ENCODE measurements around the gene ZSCAN16.
"Not testable (repeated sequence)": the region's sequence is repeated elsewhere in the genome, so short reads cannot be mapped to it uniquely, and the experiment has no call there.

ZSCAN16 gene

GRCh38 chr6:28089054-28089453 is 35.4 kb upstream of the ZSCAN16 start:
- TF ChIP-seq CTCF (IDR thresholded peaks at IDR 0.05; ENCODE audit: low read length) (no peak), EZH2 (optimal IDR thresholded peaks at IDR 0.05; ENCODE audit: low read depth, low read length) (no peak), EZH2phosphoT487 (IDR thresholded peaks at IDR 0.05; ENCODE audit: low read length) (no peak)
- no peaks in the 10 kb centered on the region for H3K9me3 ChIP-seq (replicated peaks; ENCODE audit: insufficient read depth, low read length)
- no peak for DNase-seq
- H2AFZ ChIP-seq (ENCODE audit: low read length), result no peak overlapping the region
- H3K9ac ChIP-seq (ENCODE audit: low read length), result no peak overlapping the region
- no peaks in the 10 kb centered on the region for H3K9me2 ChIP-seq (replicated peaks; ENCODE audit: insufficient read depth, low read length)
- no peaks in the 10 kb centered on the region for H3F3A ChIP-seq (ENCODE audit: insufficient read depth, low read length)
- H3K4me2 ChIP-seq (ENCODE audit: low read depth, low read length), result no peak overlapping the region
- no peak overlapping the region for H3K4me3 ChIP-seq (ENCODE audit: low read length)
- no peaks in the 10 kb centered on the region for H4K20me1 ChIP-seq (ENCODE audit: insufficient read depth, low read length)
- no peaks in the 10 kb centered on the region for H3K79me2 ChIP-seq (ENCODE audit: low read length)
- peaks cover 32% of the 10 kb centered on the region for H3K36me3 ChIP-seq (replicated peaks; ENCODE audit: insufficient read depth, low read length)
- no peak overlapping the region for H3K27ac ChIP-seq (ENCODE audit: low read length)
- no peaks in the 10 kb centered on the region for H3K4me1 ChIP-seq (ENCODE audit: low read length)
- H3K27me3 ChIP-seq (replicated peaks; ENCODE audit: insufficient read depth, low read length), result no peaks in the 10 kb centered on the region

GRCh38 chr6:28090917-28091586 is 33.4 kb upstream of the ZSCAN16 start:
- H3K9me2 ChIP-seq (replicated peaks; ENCODE audit: insufficient read depth, low read length), result no peaks in the 10 kb centered on the region
- H3K36me3 ChIP-seq (replicated peaks; ENCODE audit: insufficient read depth, low read length), result peaks cover 25% of the 10 kb centered on the region
- H3K4me2 ChIP-seq (ENCODE audit: low read depth, low read length), result no peak overlapping the region
- no peak overlapping the region for H3K27ac ChIP-seq (ENCODE audit: low read length)
- no peak for DNase-seq
- H3F3A ChIP-seq (ENCODE audit: insufficient read depth, low read length), result no peaks in the 10 kb centered on the region
- H3K79me2 ChIP-seq (ENCODE audit: low read length), result no peaks in the 10 kb centered on the region
- no peak overlapping the region for H3K4me3 ChIP-seq (ENCODE audit: low read length)
- H3K4me1 ChIP-seq (ENCODE audit: low read length), result no peaks in the 10 kb centered on the region
- no peaks in the 10 kb centered on the region for H3K9me3 ChIP-seq (replicated peaks; ENCODE audit: insufficient read depth, low read length)
- no peak overlapping the region for H3K9ac ChIP-seq (ENCODE audit: low read length)
- H4K20me1 ChIP-seq (ENCODE audit: insufficient read depth, low read length), result no peaks in the 10 kb centered on the region
- H3K27me3 ChIP-seq (replicated peaks; ENCODE audit: insufficient read depth, low read length), result no peaks in the 10 kb centered on the region
- no peak overlapping the region for H2AFZ ChIP-seq (ENCODE audit: low read length)
- no peak for TF ChIP-seq EZH2phosphoT487 (IDR thresholded peaks at IDR 0.05; ENCODE audit: low read length)
- no peak for TF ChIP-seq CTCF (IDR thresholded peaks at IDR 0.05; ENCODE audit: low read length)
- TF ChIP-seq EZH2 (optimal IDR thresholded peaks at IDR 0.05; ENCODE audit: low read depth, low read length), result no peak

- not testable (repeated sequence) for H3K36me3 ChIP-seq (replicated peaks; ENCODE audit: insufficient read depth, low read length); H3K79me2 ChIP-seq (ENCODE audit: low read length); H3K4me3 ChIP-seq (ENCODE audit: low read length); H3K4me1 ChIP-seq (ENCODE audit: low read length); H3K9me2 ChIP-seq (replicated peaks; ENCODE audit: insufficient read depth, low read length); H3K9me3 ChIP-seq (replicated peaks; ENCODE audit: insufficient read depth, low read length); H3K4me2 ChIP-seq (ENCODE audit: low read depth, low read length); H4K20me1 ChIP-seq (ENCODE audit: insufficient read depth, low read length); H2AFZ ChIP-seq (ENCODE audit: low read length); H3F3A ChIP-seq (ENCODE audit: insufficient read depth, low read length); DNase-seq; H3K9ac ChIP-seq (ENCODE audit: low read length); H3K27ac ChIP-seq (ENCODE audit: low read length); H3K27me3 ChIP-seq (replicated peaks; ENCODE audit: insufficient read depth, low read length)
These were observed 22.2 kb upstream of the ZSCAN16 start for GRCh38 chr6:28102222-28102621.

GRCh38 chr6:28102699-28103098 is 21.7 kb upstream of the ZSCAN16 start:
- H3K9me2 ChIP-seq (replicated peaks; ENCODE audit: insufficient read depth, low read length); H2AFZ ChIP-seq (ENCODE audit: low read length); H3K4me2 ChIP-seq (ENCODE audit: low read depth, low read length); H3K4me3 ChIP-seq (ENCODE audit: low read length); H3K27ac ChIP-seq (ENCODE audit: low read length); H3K79me2 ChIP-seq (ENCODE audit: low read length); DNase-seq; H3K36me3 ChIP-seq (replicated peaks; ENCODE audit: insufficient read depth, low read length); H3K27me3 ChIP-seq (replicated peaks; ENCODE audit: insufficient read depth, low read length); H3K9ac ChIP-seq (ENCODE audit: low read length); H3F3A ChIP-seq (ENCODE audit: insufficient read depth, low read length); H3K4me1 ChIP-seq (ENCODE audit: low read length); H4K20me1 ChIP-seq (ENCODE audit: insufficient read depth, low read length); H3K9me3 ChIP-seq (replicated peaks; ENCODE audit: insufficient read depth, low read length): not testable (repeated sequence)
